Sigmoid colon (tissue), 7 donors: ENCODE results near the gene RAE1. TPM values are rescaled to one million over a fixed set of nuclear protein-coding genes. Genes with fewer than 3 reads are reported as not detected.

Source experiments
- DNase-seq: peaks from one replicate; pipeline ENCODE4 v3.0.0-alpha.2; 2019
- H3K27ac ChIP-seq, 4 donors: fragments of 200-600 bp; sonication (generic); one replicate each; pipeline ENCODE4 v1.5.1; 2016 to 2019; ENCODE audit warnings: mild to moderate bottlenecking in 1 of 4
- H3K27me3 ChIP-seq, 3 donors: fragments of 200-600 bp; sonication (generic); one replicate each; pipeline ENCODE4 v1.5.1; 2019; ENCODE audit warnings: mild to moderate bottlenecking in 1 of 3
- H3K36me3 ChIP-seq, 4 donors: fragments of 200-600 bp; sonication (generic); one replicate each; pipeline ENCODE4 v1.5.1; 2016 to 2019
- H3K4me1 ChIP-seq, 4 donors: fragments of 200-600 bp; sonication (generic); one replicate each; pipeline ENCODE4 v1.5.1; 2017 to 2019
- H3K4me3 ChIP-seq, 4 donors: fragments of 200-600 bp; sonication (generic); one replicate each; pipeline ENCODE4 v1.5.1; 2017 to 2019; ENCODE audit warnings: mild to moderate bottlenecking in 2 of 4, moderate library complexity in 1 of 4
- H3K9me3 ChIP-seq, 4 donors: fragments of 200-600 bp in 3 of 4; sonication (generic) in 3 of 4; one replicate each; pipeline versions ENCODE4 v1.5.1 to v1.6.1; 2013 to 2019
- CTCF ChIP-seq, 4 experiments: fragments of 450-650 bp in 3 of 4; fragments of 200-600 bp in 1 of 4; IDR thresholded peaks; one replicate each; pipeline ENCODE4 v1.5.1; 2016 to 2019; ENCODE audit warnings: antibody characterized with exemption in 4 of 4, mild to moderate bottlenecking in 3 of 4, moderate library complexity in 2 of 4
- EP300 ChIP-seq, 4 donors: sonication (generic); formaldehyde crosslinking; IDR thresholded peaks; one replicate each; pipeline ENCODE4 v1.6.1; 2017; ENCODE audit warnings: antibody characterized with exemption in 4 of 4
- POLR2A ChIP-seq, 2 donors: fragments of 450-650 bp; IDR thresholded peaks; one replicate each; pipeline ENCODE4 v1.6.1; 2016; ENCODE audit warnings: antibody characterized with exemption in 2 of 2, mild to moderate bottlenecking in 2 of 2, moderate library complexity in 2 of 2
- POLR2AphosphoS5 ChIP-seq, 4 donors: sonication (generic); formaldehyde crosslinking; IDR thresholded peaks; one replicate each; pipeline ENCODE4 v1.6.1; 2017; ENCODE audit warnings: antibody characterized with exemption in 4 of 4
- WGBS, 2 donors: extraction: QIAGEN DNeasy Blood & Tissue Kit; methylation state at CpG; one replicate each; pipeline ENCODE4 v1.1.7; 2013; 5-methylcytosine and 5-hydroxymethylcytosine counted together
- intact Hi-C: fragments of 100-400 bp; cut with DNase I; formaldehyde crosslinking; loops from one replicate; pipeline ENCODE4 v1.15.1; 2023
- polyA plus RNA-seq, 3 donors: library from polyadenylated mRNA; stranded (reverse); fragments of 200-250 nt; gene quantifications; one replicate each; pipeline ENCODE4 v1.2.3, GENCODE V29; 2013
- total RNA-seq, 4 donors: library from RNA; depleted of rRNA; stranded (reverse); fragments of >200 nt; gene quantifications; one replicate each; pipeline ENCODE4 v1.1.0, GENCODE V29; 2016
- donor health status: healthy with polysubstance abuse.
- donor health status: Bipolar disorder and iron deficiency.
- donor health status: healthy.

Gene RAE1
- total and polyA plus RNA-seq, 7 donors, result 13.6 to 20.9 (median 16.4) TPM

- Histone ChIP-seq H3K36me3 (peaks cover 0 to 8% (median 1%) of the 10 kb centered on the region in 4 donors), H3K27ac (no peak overlapping the region), H3K9me3 (no peaks in the 10 kb centered on the region), H3K4me1 (peaks cover 0 to 28% (median 17%) of the 10 kb centered on the region in 4 donors), H3K4me3 (no peak overlapping the region), H3K27me3 (no peaks in the 10 kb centered on the region)
- intact Hi-C loops, result loop anchor here (5.0 to 10.0 kb wide), 3 partner anchors 196 to 849 kb away; partner anchors contain the start of gene PMEPA1
- 90 to 92% methylated on average over 6 of the region's 6 CpGs for WGBS, 2 donors
- DNase-seq, result no peak
- TF ChIP-seq CTCF (IDR thresholded peaks at IDR 0.05), result no peak
- no peak for TF ChIP-seq POLR2A (IDR thresholded peaks at IDR 0.05)
- TF ChIP-seq POLR2AphosphoS5 (IDR thresholded peaks at IDR 0.05), result no peak
- no peak for TF ChIP-seq EP300 (IDR thresholded peaks at IDR 0.05)
Observed at GRCh38 chr20:57385940-57386339, 34.9 kb downstream of the RAE1 start.

GRCh38 chr20:57386762-57387161 is 35.7 kb downstream of the RAE1 start:
- intact Hi-C loops, result loop anchor here (5.0 to 10.0 kb wide), 3 partner anchors 196 to 848 kb away; partner anchors contain the start of gene PMEPA1
- H3K4me3 ChIP-seq, result no peak overlapping the region
- no peak overlapping the region for H3K27ac ChIP-seq
- 96 to 97% methylated on average over 4 of the region's 4 CpGs for WGBS, 2 donors
- H3K36me3 ChIP-seq, result peaks cover 0 to 7% (median 1%) of the 10 kb centered on the region in 4 donors
- H3K27me3 ChIP-seq, result no peaks in the 10 kb centered on the region
- no peaks in the 10 kb centered on the region for H3K9me3 ChIP-seq
- no peak for TF ChIP-seq CTCF (IDR thresholded peaks at IDR 0.05)
- no peak for TF ChIP-seq POLR2AphosphoS5 (IDR thresholded peaks at IDR 0.05)
- TF ChIP-seq POLR2A (IDR thresholded peaks at IDR 0.05), result no peak
- no peak for TF ChIP-seq EP300 (IDR thresholded peaks at IDR 0.05)
- H3K4me1 ChIP-seq, result peaks cover 0 to 29% (median 18%) of the 10 kb centered on the region in 4 donors
- DNase-seq, result no peak

GRCh38 chr20:57387463-57387862 is 36.4 kb downstream of the RAE1 start:
- no peak overlapping the region for H3K4me3 ChIP-seq
- H3K9me3 ChIP-seq, result no peaks in the 10 kb centered on the region
- no peak overlapping the region for H3K27ac ChIP-seq
- H3K36me3 ChIP-seq, result peaks cover 0 to 7% (median 1%) of the 10 kb centered on the region in 4 donors
- TF ChIP-seq POLR2A (IDR thresholded peaks at IDR 0.05) (no peak), POLR2AphosphoS5 (IDR thresholded peaks at IDR 0.05) (no peak), CTCF (IDR thresholded peaks at IDR 0.05) (no peak), EP300 (IDR thresholded peaks at IDR 0.05) (no peak)
- DNase-seq, result peak; percentile 54
- H3K27me3 ChIP-seq, result no peaks in the 10 kb centered on the region
- WGBS, 2 donors, result 93 to 96% methylated on average over 8 of the region's 8 CpGs
- intact Hi-C loops, result loop anchor here (5.0 to 10.0 kb wide), 3 partner anchors 195 to 847 kb away; partner anchors contain the start of gene PMEPA1
- H3K4me1 ChIP-seq, result peaks cover 0 to 30% (median 20%) of the 10 kb centered on the region in 4 donors

GRCh38 chr20:57387945-57388371 is 36.9 kb downstream of the RAE1 start:
- H3K4me3 ChIP-seq, result no peak overlapping the region
- peaks cover 0 to 35% (median 23%) of the 10 kb centered on the region in 4 donors for H3K4me1 ChIP-seq
- no peaks in the 10 kb centered on the region for H3K9me3 ChIP-seq
- peaks cover 0 to 7% (median 2%) of the 10 kb centered on the region in 4 donors for H3K36me3 ChIP-seq
- no peak overlapping the region for H3K27ac ChIP-seq
- peak; percentile 58 for DNase-seq
- TF ChIP-seq CTCF (IDR thresholded peaks at IDR 0.05) (no peak), POLR2A (IDR thresholded peaks at IDR 0.05) (no peak), POLR2AphosphoS5 (IDR thresholded peaks at IDR 0.05) (no peak), EP300 (IDR thresholded peaks at IDR 0.05) (no peak)
- H3K27me3 ChIP-seq, result no peaks in the 10 kb centered on the region
- WGBS, 2 donors, result 59 to 86% methylated on average over 7 of the region's 7 CpGs
- intact Hi-C loops, result loop anchor here (2.0 to 10.0 kb wide), 4 partner anchors 105 to 847 kb away; partner anchors contain the start of gene PMEPA1
